Esophagus squamous epithelium (tissue), 5 donors: ENCODE data around the gene SLX9. TPM values are rescaled to one million over a fixed set of nuclear protein-coding genes. Genes with fewer than 3 reads are reported as not detected.
"Not testable (repeated sequence)": the region's sequence is repeated elsewhere in the genome, so short reads cannot be mapped to it uniquely, and the experiment has no call there.

ENCODE experiments used
- DNase-seq: peaks from one replicate; lab custom pipeline; 2025; lab: John Stamatoyannopoulos, UW
- H3K27ac ChIP-seq, 4 donors: fragments of 200-600 bp; sonication (generic); one replicate each; pipeline ENCODE4 v1.5.1; 2016 to 2019; ENCODE audit warnings: mild to moderate bottlenecking in 1 of 4
- H3K27me3 ChIP-seq, 4 donors: fragments of 200-600 bp; sonication (generic); 1 replicate in 3 of 4; 2 replicates in 1 of 4; pipeline versions ENCODE4 v1.5.1 to v1.6.0; 2017 to 2021; ENCODE audit warnings: antibody characterized with exemption in 1 of 4
- H3K36me3 ChIP-seq, 3 donors: fragments of 200-600 bp; sonication (generic); one replicate each; pipeline ENCODE4 v1.5.1; 2016 to 2019
- H3K4me1 ChIP-seq, 3 donors: fragments of 200-600 bp; sonication (generic); one replicate each; pipeline ENCODE4 v1.5.1; 2017 to 2019
- H3K4me3 ChIP-seq, 4 donors: fragments of 200-600 bp; sonication (generic); 1 replicate in 3 of 4; 2 replicates in 1 of 4; pipeline ENCODE4 v1.5.1; 2016 to 2019; ENCODE audit warnings: mild to moderate bottlenecking in 2 of 4, moderate library complexity in 1 of 4
- H3K9me3 ChIP-seq, 3 donors: fragments of 200-600 bp; sonication (generic); one replicate each; pipeline ENCODE4 v1.5.1; 2016 to 2019
- POLR2A ChIP-seq, 4 donors: fragments of 450-650 bp; IDR thresholded peaks; one replicate each; pipeline ENCODE4 v1.6.1; 2017; ENCODE audit warnings: antibody characterized with exemption in 4 of 4, mild to moderate bottlenecking in 4 of 4, moderate library complexity in 3 of 4
- WGBS, 2 donors: methylation state at CpG; one replicate each; pipeline ENCODE4 v1.1.5; 2018; 5-methylcytosine and 5-hydroxymethylcytosine counted together
- intact Hi-C: fragments of 100-400 bp; cut with DNase I; formaldehyde crosslinking; loops from one replicate; pipeline ENCODE4 v1.15.0; 2022
- total RNA-seq, 4 donors: library from RNA; depleted of rRNA; stranded (reverse); fragments of >200 nt; gene quantifications; one replicate each; pipeline ENCODE4 v1.1.0, GENCODE V29; 2016
- TF ChIP-seq, protein P1 (sequence below), 6 experiments: fragments of 450-650 bp in 4 of 6; fragments of 200-600 bp in 2 of 6; sonication (generic) in 2 of 6; IDR thresholded peaks; one replicate each; pipeline ENCODE4 v1.5.1; 2016 to 2019; ENCODE audit warnings: antibody characterized with exemption in 6 of 6, mild to moderate bottlenecking in 4 of 6, moderate library complexity in 4 of 6
- donor health status: DM: yes; HTN: yes; CAD: no.

SLX9 gene
- total RNA-seq, 4 donors from 2014 or later: 10.2 to 16.1 (median 11.1) TPM

DNA sequence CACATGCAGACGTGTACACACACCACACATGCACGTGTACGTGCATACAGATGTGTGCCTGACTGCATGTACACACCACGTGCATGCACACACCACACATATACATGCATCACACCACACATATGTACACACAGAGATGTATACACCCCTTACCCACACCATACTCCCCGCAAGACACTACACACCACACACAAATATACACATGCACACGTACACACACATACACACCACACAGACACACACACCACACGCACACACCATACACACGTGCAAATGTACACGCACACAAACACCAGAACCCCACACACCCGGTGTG is 28.8 kb upstream of the SLX9 start:
- peak overlapping the region in 1 of 4 donors; percentile 27 for H3K4me3 ChIP-seq
- H3K9me3 ChIP-seq: no peaks in the 10 kb centered on the region
- H3K4me1 ChIP-seq: peaks cover 30 to 75% (median 39%) of the 10 kb centered on the region in 3 donors
- peak overlapping the region; percentile 40 to 77 (median 61) for H3K27ac ChIP-seq
- no peak for TF ChIP-seq POLR2A (IDR thresholded peaks at IDR 0.05)
- TF ChIP-seq, protein P1, sequence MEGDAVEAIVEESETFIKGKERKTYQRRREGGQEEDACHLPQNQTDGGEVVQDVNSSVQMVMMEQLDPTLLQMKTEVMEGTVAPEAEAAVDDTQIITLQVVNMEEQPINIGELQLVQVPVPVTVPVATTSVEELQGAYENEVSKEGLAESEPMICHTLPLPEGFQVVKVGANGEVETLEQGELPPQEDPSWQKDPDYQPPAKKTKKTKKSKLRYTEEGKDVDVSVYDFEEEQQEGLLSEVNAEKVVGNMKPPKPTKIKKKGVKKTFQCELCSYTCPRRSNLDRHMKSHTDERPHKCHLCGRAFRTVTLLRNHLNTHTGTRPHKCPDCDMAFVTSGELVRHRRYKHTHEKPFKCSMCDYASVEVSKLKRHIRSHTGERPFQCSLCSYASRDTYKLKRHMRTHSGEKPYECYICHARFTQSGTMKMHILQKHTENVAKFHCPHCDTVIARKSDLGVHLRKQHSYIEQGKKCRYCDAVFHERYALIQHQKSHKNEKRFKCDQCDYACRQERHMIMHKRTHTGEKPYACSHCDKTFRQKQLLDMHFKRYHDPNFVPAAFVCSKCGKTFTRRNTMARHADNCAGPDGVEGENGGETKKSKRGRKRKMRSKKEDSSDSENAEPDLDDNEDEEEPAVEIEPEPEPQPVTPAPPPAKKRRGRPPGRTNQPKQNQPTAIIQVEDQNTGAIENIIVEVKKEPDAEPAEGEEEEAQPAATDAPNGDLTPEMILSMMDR (IDR thresholded peaks at IDR 0.05): no peak
- DNase-seq: no peak
- WGBS, 2 donors: 38 to 44% methylated on average over 9 to 10 of the region's 10 CpGs
- peaks cover 0 to 24% (median 0%) of the 10 kb centered on the region in 4 donors for H3K27me3 ChIP-seq
- no peaks in the 10 kb centered on the region for H3K36me3 ChIP-seq
- intact Hi-C loops: no loop called here

GRCh38 chr21:44911384-44912157 is 28.3 kb upstream of the SLX9 start:
- DNase-seq: no peak
- no peak for TF ChIP-seq POLR2A (IDR thresholded peaks at IDR 0.05)
- TF ChIP-seq, protein P1 (IDR thresholded peaks at IDR 0.05): peak in 5 of 6 experiments; percentile 38 to 74 (median 60)
- peak overlapping the region; percentile 40 to 77 (median 61) for H3K27ac ChIP-seq
- no peaks in the 10 kb centered on the region for H3K9me3 ChIP-seq
- H3K4me3 ChIP-seq: peak overlapping the region in 1 of 4 donors; percentile 27
- H3K36me3 ChIP-seq: no peaks in the 10 kb centered on the region
- intact Hi-C loops: no loop called here
- 13 to 24% methylated on average over 3 to 10 of the region's 19 CpGs for WGBS, 2 donors
- H3K4me1 ChIP-seq: peaks cover 30 to 81% (median 39%) of the 10 kb centered on the region in 3 donors
- H3K27me3 ChIP-seq: peaks cover 0 to 24% (median 0%) of the 10 kb centered on the region in 4 donors

- intact Hi-C loops: no loop called here
These were observed 27.7 kb upstream of the SLX9 start for GRCh38 chr21:44912158-44912473.

GRCh38 chr21:44912506-44913412 is 27.1 kb upstream of the SLX9 start:
- Histone ChIP-seq H3K4me1 (peaks cover 30 to 87% (median 44%) of the 10 kb centered on the region in 3 donors), H3K27me3 (peaks cover 0 to 18% (median 0%) of the 10 kb centered on the region in 4 donors), H3K27ac (peak overlapping the region; percentile 40 to 77 (median 61))
- WGBS, 2 donors: 41 to 90% methylated on average over 2 to 3 of the region's 25 CpGs
- H3K4me3 ChIP-seq, intact Hi-C loops, H3K9me3 ChIP-seq, H3K36me3 ChIP-seq, DNase-seq: not testable (repeated sequence)

More at GRCh38 chr21:44912158-44912473, 27.7 kb upstream of the SLX9 start:
- DNase-seq: no peak
- H3K4me3 ChIP-seq: peak overlapping the region in 1 of 4 donors; percentile 21
- H3K36me3 ChIP-seq: no peaks in the 10 kb centered on the region
- peak overlapping the region; percentile 40 to 77 (median 61) for H3K27ac ChIP-seq
- H3K27me3 ChIP-seq: peaks cover 0 to 18% (median 0%) of the 10 kb centered on the region in 4 donors
- peaks cover 30 to 86% (median 42%) of the 10 kb centered on the region in 3 donors for H3K4me1 ChIP-seq
- H3K9me3 ChIP-seq: no peaks in the 10 kb centered on the region
- TF ChIP-seq, protein P1 (IDR thresholded peaks at IDR 0.05): no peak
- TF ChIP-seq POLR2A (IDR thresholded peaks at IDR 0.05): no peak
- 40 to 53% methylated on average over 1 to 3 of the region's 8 CpGs for WGBS, 2 donors

- TF ChIP-seq, protein P1 (IDR thresholded peaks at IDR 0.05): no peak
- TF ChIP-seq POLR2A (IDR thresholded peaks at IDR 0.05): no peak
- intact Hi-C loops: no loop called here
- DNase-seq: no peak
- H3K27ac ChIP-seq: peak overlapping the region in 2 of 4 donors; percentile 38 to 70
- peaks cover 28 to 86% (median 40%) of the 10 kb centered on the region in 3 donors for H3K4me1 ChIP-seq
- no peaks in the 10 kb centered on the region for H3K9me3 ChIP-seq
- WGBS, 2 donors: no CpG with 5 or more reads among the region's 7 CpGs
- peak overlapping the region in 1 of 4 donors; percentile 8 for H3K4me3 ChIP-seq
- H3K27me3 ChIP-seq: peaks cover 0 to 20% (median 0%) of the 10 kb centered on the region in 4 donors
- no peaks in the 10 kb centered on the region for H3K36me3 ChIP-seq
These were observed 26.2 kb upstream of the SLX9 start for GRCh38 chr21:44913425-44914175.
